Trophoblast cell (in vitro differentiated cells and primary cell): ENCODE results near the gene CSTF2T.

Experiments used
- DNase-seq, 2 donors: peaks; one replicate each; pipeline ENCODE4 v3.0.0-alpha.2; 2016
- H2AFZ ChIP-seq: 2 replicates; pipeline ENCODE4 v1.6.1; 2013; ENCODE audit warnings: low read length, moderate library complexity, mild to moderate bottlenecking; ENCODE audit not compliant: insufficient read depth, poor library complexity
- H2AK5ac ChIP-seq: 2 replicates; pipeline ENCODE4 v1.6.1; 2013; ENCODE audit warnings: mild to moderate bottlenecking, low read length
- H2BK120ac ChIP-seq: 2 replicates; pipeline ENCODE4 v1.6.1; 2013; ENCODE audit warnings: low read length, mild to moderate bottlenecking, moderate library complexity; ENCODE audit not compliant: insufficient read depth, poor library complexity
- H2BK12ac ChIP-seq: 2 replicates; pipeline ENCODE4 v1.6.1; 2013; ENCODE audit warnings: mild to moderate bottlenecking, low read length, moderate library complexity
- H2BK5ac ChIP-seq: 2 replicates; pipeline ENCODE4 v1.6.1; 2013; ENCODE audit warnings: low read length, low read depth, moderate library complexity, mild to moderate bottlenecking; ENCODE audit not compliant: poor library complexity
- H3K14ac ChIP-seq: 2 replicates; pipeline ENCODE4 v1.6.1; 2013; ENCODE audit warnings: mild to moderate bottlenecking, low read length
- H3K18ac ChIP-seq: 2 replicates; pipeline ENCODE4 v1.6.1; 2013; ENCODE audit warnings: mild to moderate bottlenecking, low read length
- H3K23ac ChIP-seq: 2 replicates; pipeline ENCODE4 v1.6.1; 2013; ENCODE audit warnings: low read length
- H3K27ac ChIP-seq: 2 replicates; pipeline ENCODE4 v1.5.1; 2013; ENCODE audit warnings: low read depth, mild to moderate bottlenecking, inconsistent platforms, low read length, moderate library complexity
- H3K27me3 ChIP-seq: 2 replicates; pipeline ENCODE4 v1.6.1; 2013; ENCODE audit warnings: inconsistent platforms, mild to moderate bottlenecking, low read length, moderate library complexity; ENCODE audit not compliant: insufficient read depth
- H3K36me3 ChIP-seq, 2 experiments: 1 replicate in 1 of 2; 2 replicates in 1 of 2; pipeline ENCODE4 v1.6.1; 2013; ENCODE audit warnings: low read length in 2 of 2, mild to moderate bottlenecking in 2 of 2, moderate library complexity in 1 of 2; ENCODE audit not compliant: insufficient read depth in 2 of 2, control insufficient read depth in 1 of 2
- H3K4ac ChIP-seq: 2 replicates; pipeline ENCODE4 v1.6.1; 2013; ENCODE audit warnings: low read depth, mild to moderate bottlenecking, low read length, moderate library complexity
- H3K4me1 ChIP-seq, 2 experiments: 1 replicate in 1 of 2; 2 replicates in 1 of 2; pipeline ENCODE4 v1.6.1; 2013; ENCODE audit warnings: low read length in 2 of 2, mild to moderate bottlenecking in 2 of 2, moderate library complexity in 1 of 2; ENCODE audit not compliant: insufficient read depth in 2 of 2, control insufficient read depth in 1 of 2
- H3K4me2 ChIP-seq: 2 replicates; pipeline ENCODE4 v1.6.1; 2013; ENCODE audit warnings: inconsistent platforms, mild to moderate bottlenecking, low read length, moderate library complexity
- H3K4me3 ChIP-seq: 2 replicates; pipeline ENCODE4 v1.5.1; 2013; ENCODE audit warnings: mild to moderate bottlenecking, low read depth, low read length, inconsistent platforms
- H3K79me1 ChIP-seq: one replicate; pipeline ENCODE4 v1.6.1; 2013; ENCODE audit warnings: low read length
- H3K79me2 ChIP-seq: 2 replicates; pipeline ENCODE4 v1.6.1; 2013; ENCODE audit warnings: low read length, mild to moderate bottlenecking; ENCODE audit not compliant: control insufficient read depth, insufficient read depth, poor library complexity
- H3K9ac ChIP-seq: 2 replicates; pipeline ENCODE4 v1.6.1; 2013; ENCODE audit warnings: mild to moderate bottlenecking, low read length
- H3K9me3 ChIP-seq: 2 replicates; pipeline ENCODE4 v1.6.1; 2013; ENCODE audit warnings: low read depth, mild to moderate bottlenecking, control low read depth, inconsistent platforms, low read length; ENCODE audit not compliant: insufficient read depth
- H4K12ac ChIP-seq: 2 replicates; pipeline ENCODE4 v1.6.1; 2013; ENCODE audit warnings: low read depth, mild to moderate bottlenecking, low read length, moderate library complexity
- H4K8ac ChIP-seq: 2 replicates; pipeline ENCODE4 v1.6.1; 2013; ENCODE audit warnings: low read depth, mild to moderate bottlenecking, low read length, moderate library complexity
- H4K91ac ChIP-seq: one replicate; pipeline ENCODE4 v1.6.1; 2013; ENCODE audit warnings: low read depth, mild to moderate bottlenecking, low read length, moderate library complexity
- WGBS: extraction: QIAGEN DNeasy Blood & Tissue Kit; methylation state at CpG from one replicate; pipeline ENCODE4 v1.1.7; 2013; ENCODE audit warnings: missing lambda C conversion rate; ENCODE audit not compliant: insufficient read length, insufficient coverage; ENCODE audit errors: extremely low coverage; 5-methylcytosine and 5-hydroxymethylcytosine counted together

CSTF2T gene

GRCh38 chr10:51724038-51724437 is 24.6 kb upstream of the CSTF2T start:
- no peaks in the 10 kb centered on the region for H3K4me1 ChIP-seq
- no peak overlapping the region for H3K14ac ChIP-seq
- H2BK5ac ChIP-seq = no peak overlapping the region
- no peak overlapping the region for H4K91ac ChIP-seq
- no CpG with 5 or more reads among the region's 1 CpG for WGBS
- H2BK120ac ChIP-seq = no peak overlapping the region
- no peak overlapping the region for H3K9ac ChIP-seq
- H3K23ac ChIP-seq = no peak overlapping the region
- H4K12ac ChIP-seq = no peak overlapping the region
- H3K4me3 ChIP-seq = no peak overlapping the region
- DNase-seq = no peak
- H3K4ac ChIP-seq = no peak overlapping the region
- H3K36me3 ChIP-seq = no peaks in the 10 kb centered on the region
- H3K9me3 ChIP-seq = no peaks in the 10 kb centered on the region
- no peak overlapping the region for H2BK12ac ChIP-seq
- H3K27ac ChIP-seq = no peak overlapping the region
- H3K4me2 ChIP-seq = no peak overlapping the region
- H3K79me1 ChIP-seq = peaks cover 3% of the 10 kb centered on the region
- no peak overlapping the region for H4K8ac ChIP-seq
- no peak overlapping the region for H3K18ac ChIP-seq
- H2AFZ ChIP-seq = no peak overlapping the region
- no peaks in the 10 kb centered on the region for H3K27me3 ChIP-seq
- no peaks in the 10 kb centered on the region for H3K79me2 ChIP-seq
- no peak overlapping the region for H2AK5ac ChIP-seq

- Histone ChIP-seq H2BK5ac (no peak overlapping the region), H3K18ac (no peak overlapping the region), H3K27ac (peak overlapping the region; percentile 54), H3K4me3 (no peak overlapping the region), H2BK12ac (peak overlapping the region; percentile 40), H2AK5ac (no peak overlapping the region), H2AFZ (no peak overlapping the region), H4K12ac (no peak overlapping the region), H3K36me3 (no peaks in the 10 kb centered on the region), H3K4me2 (no peak overlapping the region), H3K27me3 (no peaks in the 10 kb centered on the region), H3K23ac (no peak overlapping the region), H3K14ac (no peak overlapping the region), H2BK120ac (peak overlapping the region; percentile 33), H3K4ac (no peak overlapping the region), H3K9me3 (no peaks in the 10 kb centered on the region), H3K79me2 (no peaks in the 10 kb centered on the region), H4K8ac (no peak overlapping the region), H3K79me1 (peaks cover 12% of the 10 kb centered on the region), H3K4me1 (peaks cover 2 to 11% of the 10 kb centered on the region in 2 experiments), H4K91ac (no peak overlapping the region), H3K9ac (no peak overlapping the region)
- DNase-seq = peak; percentile 96 to 99
These were observed 19.5 kb upstream of the CSTF2T start for GRCh38 chr10:51718804-51719291.

- no peak overlapping the region for H2BK12ac ChIP-seq
- no peak overlapping the region for H3K9ac ChIP-seq
- no peaks in the 10 kb centered on the region for H3K36me3 ChIP-seq
- H2BK120ac ChIP-seq = peak overlapping the region; percentile 56
- H3K4me3 ChIP-seq = no peak overlapping the region
- peaks cover 2 to 11% of the 10 kb centered on the region in 2 experiments for H3K4me1 ChIP-seq
- peak overlapping the region; percentile 86 for H3K27ac ChIP-seq
- H3K79me1 ChIP-seq = peaks cover 12% of the 10 kb centered on the region
- no peak overlapping the region for H4K12ac ChIP-seq
- H2AK5ac ChIP-seq = no peak overlapping the region
- H2BK5ac ChIP-seq = peak overlapping the region; percentile 16
- H4K91ac ChIP-seq = peak overlapping the region; percentile 81
- no peaks in the 10 kb centered on the region for H3K9me3 ChIP-seq
- peak overlapping the region; percentile 44 for H4K8ac ChIP-seq
- WGBS = no CpG with 5 or more reads among the region's 4 CpGs
- H3K14ac ChIP-seq = peak overlapping the region; percentile 95
- no peak overlapping the region for H3K4me2 ChIP-seq
- H2AFZ ChIP-seq = no peak overlapping the region
- no peaks in the 10 kb centered on the region for H3K79me2 ChIP-seq
- no peak overlapping the region for H3K18ac ChIP-seq
- H3K27me3 ChIP-seq = no peaks in the 10 kb centered on the region
- DNase-seq = peak; percentile 72 to 77
- H3K23ac ChIP-seq = no peak overlapping the region
- no peak overlapping the region for H3K4ac ChIP-seq
These were observed 17.6 kb upstream of the CSTF2T start for GRCh38 chr10:51716981-51717380.

- Histone ChIP-seq H3K4me3 (no peak overlapping the region), H2AK5ac (no peak overlapping the region), H3K18ac (no peak overlapping the region), H3K23ac (no peak overlapping the region), H3K79me1 (peaks cover 3% of the 10 kb centered on the region), H2BK120ac (no peak overlapping the region), H3K9me3 (no peaks in the 10 kb centered on the region), H3K36me3 (no peaks in the 10 kb centered on the region), H3K14ac (no peak overlapping the region), H4K8ac (no peak overlapping the region), H3K4ac (no peak overlapping the region), H4K12ac (no peak overlapping the region), H3K4me2 (no peak overlapping the region), H3K27me3 (no peaks in the 10 kb centered on the region), H2BK12ac (no peak overlapping the region), H3K9ac (no peak overlapping the region), H2AFZ (no peak overlapping the region), H4K91ac (no peak overlapping the region), H2BK5ac (no peak overlapping the region), H3K27ac (no peak overlapping the region), H3K4me1 (peaks cover under 1 to 3% of the 10 kb centered on the region in 2 experiments), H3K79me2 (no peaks in the 10 kb centered on the region)
- no CpG with 5 or more reads among the region's 1 CpG for WGBS
- DNase-seq = peak; percentile 22 to 77
These were observed 12.1 kb upstream of the CSTF2T start for GRCh38 chr10:51711519-51711891.
